HEK293T (cell line): ENCODE measurements around the gene SH3GLB2.
"Not testable (repeated sequence)": the region's sequence is repeated elsewhere in the genome, so short reads cannot be mapped to it uniquely, and the experiment has no call there.

ENCODE experiments used
- CTCF ChIA-PET: fragments of 350-600 bp; formaldehyde crosslinking; extraction: SDS; loops from one replicate; lab custom pipeline; 2021; ENCODE audit warnings: antibody characterized with exemption, inconsistent platforms; lab: Yijun Ruan, JAX
- POLR2A ChIA-PET: fragments of 350-600 bp; formaldehyde crosslinking; extraction: SDS; loops from one replicate; lab custom pipeline; 2020; ENCODE audit warnings: antibody characterized with exemption, inconsistent platforms; lab: Yijun Ruan, JAX
- DNase-seq: peaks from one replicate; pipeline ENCODE4 v3.0.0; 2012; ENCODE audit warnings: mixed read lengths; ENCODE audit errors: extremely low spot score
- ARNT ChIP-seq: fragments of 450-650 bp; IDR thresholded peaks from 2 replicates; pipeline ENCODE4 v1.6.1; 2017; ENCODE audit warnings: mild to moderate bottlenecking
- BHLHE40 ChIP-seq: fragments of 450-650 bp; IDR thresholded peaks from 2 replicates; pipeline ENCODE4 v1.6.1; 2016; ENCODE audit warnings: mild to moderate bottlenecking, moderate library complexity, borderline replicate concordance
- CTBP1 ChIP-seq: fragments of 450-650 bp; IDR thresholded peaks from 2 replicates; pipeline ENCODE4 v1.6.1; 2016; ENCODE audit warnings: borderline replicate concordance
- ELF4 ChIP-seq: fragments of 450-650 bp; IDR thresholded peaks from 2 replicates; pipeline ENCODE4 v1.6.1; 2017; ENCODE audit warnings: antibody characterized with exemption
- FOXA1 ChIP-seq: fragments of 450-650 bp; IDR thresholded peaks from 2 replicates; pipeline ENCODE4 v1.6.1; 2016; ENCODE audit warnings: mild to moderate bottlenecking
- FOXK2 ChIP-seq: fragments of 450-650 bp; IDR thresholded peaks from 2 replicates; pipeline ENCODE4 v1.6.1; 2016; ENCODE audit warnings: mild to moderate bottlenecking
- FOXM1 ChIP-seq: fragments of 450-650 bp; IDR thresholded peaks from 2 replicates; pipeline ENCODE4 v1.6.1; 2017; ENCODE audit warnings: mild to moderate bottlenecking, borderline replicate concordance
- HDGF ChIP-seq: fragments of 450-650 bp; IDR thresholded peaks from 2 replicates; pipeline ENCODE4 v1.6.1; 2017; ENCODE audit warnings: antibody characterized with exemption, borderline replicate concordance
- L3MBTL2 ChIP-seq: fragments of 450-650 bp; conservative IDR thresholded peaks from 2 replicates; pipeline ENCODE4 v1.6.1; 2016; ENCODE audit warnings: mild to moderate bottlenecking
- LEF1 ChIP-seq: fragments of 450-650 bp; IDR thresholded peaks from 2 replicates; pipeline ENCODE4 v1.6.1; 2017; ENCODE audit warnings: mild to moderate bottlenecking, borderline replicate concordance
- NFRKB ChIP-seq: fragments of 450-650 bp; IDR thresholded peaks from 2 replicates; pipeline ENCODE4 v1.6.1; 2016; ENCODE audit warnings: mild to moderate bottlenecking, moderate library complexity
- SP1 ChIP-seq: fragments of 450-650 bp; IDR thresholded peaks from 2 replicates; pipeline ENCODE4 v1.6.1; 2017
- SUZ12 ChIP-seq: fragments of 450-650 bp; IDR thresholded peaks from 2 replicates; pipeline ENCODE4 v1.6.1; 2016; ENCODE audit warnings: mild to moderate bottlenecking
- TARDBP ChIP-seq: fragments of 450-650 bp; IDR thresholded peaks from 2 replicates; pipeline ENCODE4 v1.6.1; 2016
- ZNF384 ChIP-seq: fragments of 450-650 bp; IDR thresholded peaks from 2 replicates; pipeline ENCODE4 v1.6.1; 2016
- TF ChIP-seq, protein P1 (sequence below): fragments of 450-650 bp; IDR thresholded peaks from 2 replicates; pipeline ENCODE4 v1.6.1; 2016

SH3GLB2 gene

DNA sequence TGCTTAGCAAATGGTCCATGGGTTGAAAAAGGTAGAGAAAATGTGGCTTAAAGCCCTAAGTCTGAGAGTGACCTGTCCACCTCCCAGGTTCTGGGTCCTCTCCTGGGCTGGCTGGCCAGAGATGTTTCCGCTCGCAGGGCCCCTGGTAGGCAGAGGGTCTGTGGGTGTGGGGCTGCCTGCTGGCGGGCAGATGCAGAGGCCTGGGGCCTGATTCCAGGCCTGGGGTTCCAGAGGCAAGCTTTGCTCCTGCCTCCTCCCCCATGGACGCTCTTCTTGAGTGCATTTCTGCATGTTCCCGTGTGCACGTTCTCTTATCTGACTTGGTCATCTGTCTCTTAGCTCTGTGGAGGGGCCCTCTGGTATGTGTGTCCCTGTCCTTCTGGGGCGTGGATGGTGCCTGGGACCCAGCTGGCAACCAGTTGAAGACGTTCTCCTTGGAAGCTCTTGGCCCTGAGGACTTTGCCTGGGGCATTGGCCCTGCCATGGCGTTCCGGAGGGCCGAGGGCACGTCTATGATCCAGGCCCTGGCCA, 12.0 kb upstream of the SH3GLB2 start:
- CTCF ChIA-PET: no interaction called here
- DNase-seq: no peak
- POLR2A ChIA-PET: no interaction called here
- TF ChIP-seq CTBP1: no peak
- TF ChIP-seq ARNT: no peak
- TF ChIP-seq ELF4: no peak
- no peak for TF ChIP-seq ZNF384
- TF ChIP-seq TARDBP: no peak
- TF ChIP-seq NFRKB: no peak
- TF ChIP-seq FOXK2: no peak
- TF ChIP-seq BHLHE40: no peak
- no peak for TF ChIP-seq SUZ12
- no peak for TF ChIP-seq L3MBTL2
- no peak for TF ChIP-seq LEF1
- no peak for TF ChIP-seq HDGF
- TF ChIP-seq FOXA1: no peak
- TF ChIP-seq, protein P1, sequence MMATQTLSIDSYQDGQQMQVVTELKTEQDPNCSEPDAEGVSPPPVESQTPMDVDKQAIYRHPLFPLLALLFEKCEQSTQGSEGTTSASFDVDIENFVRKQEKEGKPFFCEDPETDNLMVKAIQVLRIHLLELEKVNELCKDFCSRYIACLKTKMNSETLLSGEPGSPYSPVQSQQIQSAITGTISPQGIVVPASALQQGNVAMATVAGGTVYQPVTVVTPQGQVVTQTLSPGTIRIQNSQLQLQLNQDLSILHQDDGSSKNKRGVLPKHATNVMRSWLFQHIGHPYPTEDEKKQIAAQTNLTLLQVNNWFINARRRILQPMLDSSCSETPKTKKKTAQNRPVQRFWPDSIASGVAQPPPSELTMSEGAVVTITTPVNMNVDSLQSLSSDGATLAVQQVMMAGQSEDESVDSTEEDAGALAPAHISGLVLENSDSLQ: no peak
- TF ChIP-seq FOXM1: no peak
- TF ChIP-seq SP1: no peak

DNA sequence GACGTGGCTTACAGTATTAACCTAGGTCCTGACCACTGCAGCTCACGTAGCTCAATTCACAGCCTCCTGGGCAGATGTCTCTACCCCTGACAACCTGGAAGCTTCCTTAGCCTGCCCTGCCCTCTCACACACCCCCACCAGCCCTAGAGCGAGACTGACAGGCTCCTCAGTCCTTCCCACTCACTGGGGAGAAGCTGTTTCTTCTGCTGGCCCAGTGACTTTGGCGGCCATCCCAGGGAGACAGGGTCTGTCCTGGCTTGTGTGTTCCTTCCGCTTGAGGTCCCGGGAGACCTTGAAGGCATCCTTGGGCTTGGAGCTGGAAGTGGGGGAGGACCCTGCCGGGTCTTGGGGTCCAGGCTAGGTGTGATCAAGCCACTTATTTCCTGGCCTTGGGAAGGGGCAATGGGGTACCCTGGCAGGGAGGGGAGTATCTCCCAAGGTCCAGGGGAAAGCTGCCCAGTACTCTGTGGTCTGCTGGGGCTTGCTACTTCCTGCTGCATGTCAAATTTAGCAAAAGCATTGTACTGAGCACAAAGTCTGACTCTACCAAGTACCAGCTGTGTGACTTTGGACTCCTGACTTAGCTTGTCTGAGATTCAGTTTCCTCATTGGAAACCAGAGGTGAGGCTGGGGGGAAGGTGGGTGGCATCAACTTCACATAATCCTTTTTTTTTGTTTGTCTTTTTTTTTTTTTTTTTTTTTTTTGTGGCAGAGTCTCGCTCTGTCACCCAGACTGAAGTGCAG, 10.2 kb upstream of the SH3GLB2 start:
- ChIA-PET POLR2A (interaction anchor here (0.8 to 1.1 kb wide), 5 partner anchors 10 to 43 kb away, joined by 3 to 4 read pairs (median 3); partner anchors contain the start of genes DOLPP1 and SH3GLB2), CTCF (interaction anchor here (1.0 kb wide), 1 partner anchor 15 kb away, joined by 3 read pairs; no protein-coding TSS in a partner anchor)
- DNase-seq: no peak
- TF ChIP-seq, protein P1: no peak
- TF ChIP-seq HDGF (no peak), ARNT (no peak), NFRKB (no peak), TARDBP (no peak), L3MBTL2 (no peak), ELF4 (no peak), BHLHE40 (no peak), FOXM1 (no peak), SP1 (no peak), CTBP1 (no peak), ZNF384 (no peak), FOXA1 (no peak), LEF1 (no peak), FOXK2 (no peak), SUZ12 (no peak)

DNA sequence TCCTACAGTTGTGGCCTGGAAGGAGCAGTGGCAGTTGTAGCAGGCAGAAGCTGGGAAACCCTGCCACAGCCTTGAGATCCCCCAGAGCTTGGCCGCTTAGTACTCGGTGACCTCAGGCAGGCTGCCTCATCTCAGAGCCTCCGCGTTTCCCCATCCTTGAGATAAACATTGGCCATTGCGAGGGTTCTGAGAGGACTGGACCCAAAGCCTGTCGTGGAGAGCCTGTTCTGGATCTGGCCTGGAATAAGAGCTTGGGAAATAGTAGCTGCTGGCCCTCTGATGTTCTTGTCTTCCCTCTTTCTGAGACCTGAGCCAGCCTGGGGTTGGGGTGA, 9.6 kb upstream of the SH3GLB2 start:
- CTCF ChIA-PET: interaction anchor here (1.0 kb wide), 1 partner anchor 15 kb away, joined by 3 read pairs; no protein-coding TSS in a partner anchor
- TF ChIP-seq ELF4: no peak
- DNase-seq: no peak
- POLR2A ChIA-PET: interaction anchor here (0.8 to 1.1 kb wide), 4 partner anchors 9 to 44 kb away, joined by 3 to 4 read pairs (median 4); partner anchors contain the start of genes DOLPP1 and SH3GLB2

DNA sequence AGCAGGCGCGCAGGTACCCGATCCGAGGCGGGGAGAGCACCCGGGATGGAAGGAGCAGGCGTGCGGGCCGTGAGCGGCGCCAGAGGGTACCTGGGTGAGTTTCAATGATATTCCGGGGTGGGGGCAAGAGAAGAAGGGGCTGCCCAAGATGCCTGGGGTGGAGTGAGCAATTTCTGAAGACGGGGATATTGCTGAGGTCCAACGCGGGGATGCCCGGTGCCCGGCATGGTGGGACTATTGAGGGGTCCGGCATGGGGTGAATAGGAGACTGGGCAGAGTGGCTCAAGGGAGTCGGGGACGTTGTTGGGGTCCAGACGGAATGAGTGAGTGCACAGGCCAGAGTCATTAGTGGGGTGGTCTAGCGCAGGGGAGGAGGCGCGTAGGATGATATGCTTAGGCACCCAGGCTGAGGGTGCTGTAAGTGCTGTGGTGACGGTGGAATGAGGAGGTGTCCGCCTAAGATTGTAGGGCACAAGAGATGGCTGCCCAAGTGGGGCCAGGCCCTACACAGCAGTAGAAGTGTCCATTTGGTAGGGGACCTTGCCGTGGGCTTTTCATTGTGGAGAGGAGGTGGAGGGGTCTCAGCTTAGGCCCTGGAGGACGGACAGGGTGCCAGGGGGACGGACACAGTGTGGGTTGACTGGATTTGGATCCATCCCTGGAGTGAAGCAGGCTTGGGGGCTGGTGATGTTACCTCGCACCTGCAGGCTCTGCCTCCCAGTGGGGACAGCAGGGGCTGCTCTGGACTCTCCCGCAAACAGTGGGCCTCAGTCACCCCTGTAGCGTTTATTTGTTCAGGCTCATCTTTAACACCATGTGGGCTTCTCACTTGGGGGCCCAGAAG, 9.0 kb upstream of the SH3GLB2 start:
- ChIA-PET POLR2A (interaction anchor here (0.6 to 1.4 kb wide), 12 partner anchors 9 to 591 kb away, joined by 3 to 10 read pairs (median 3); partner anchors contain the start of genes DOLPP1, ENDOG and SH3GLB2), CTCF (interaction anchor here (1.0 kb wide), 2 partner anchors 8 to 14 kb away, joined by 3 read pairs; no protein-coding TSS in a partner anchor)
- TF ChIP-seq ELF4 (no peak), L3MBTL2 (no peak)
- DNase-seq: no peak

DNA sequence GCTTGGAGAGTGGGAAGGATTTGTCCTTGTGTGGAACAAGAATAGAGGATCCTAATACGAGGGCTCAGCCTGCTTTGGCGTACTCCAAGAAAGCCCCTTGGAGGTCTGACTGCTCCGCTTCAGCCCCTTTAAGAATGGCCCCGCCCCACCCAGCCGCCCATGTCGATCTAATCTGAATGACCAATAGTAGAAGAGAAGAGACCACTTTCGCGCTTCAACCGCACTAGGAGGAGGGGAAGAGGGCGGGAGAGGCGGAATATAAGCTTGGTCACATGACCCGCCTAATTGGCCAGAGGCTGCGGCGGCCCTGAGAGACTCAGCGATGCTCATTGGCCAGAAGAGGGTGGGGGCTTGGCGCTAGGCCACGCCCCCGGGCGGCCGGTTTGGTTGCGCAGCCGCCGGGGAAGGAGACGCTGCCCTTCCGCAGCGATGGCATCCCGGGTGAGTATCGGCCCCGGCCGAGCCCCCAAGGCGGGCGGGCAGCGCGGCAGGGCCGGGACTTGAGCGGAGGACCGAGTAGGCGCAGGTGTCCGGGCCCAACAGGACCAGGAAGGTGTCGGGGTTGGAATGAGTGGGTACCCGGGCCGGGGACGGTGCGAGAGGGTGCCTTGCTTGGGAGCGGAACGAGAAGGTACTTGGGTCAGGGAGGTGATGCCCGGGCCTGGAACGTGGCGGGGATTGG, 8.3 kb upstream of the SH3GLB2 start, which contains the start of gene MIGA2:
TSS of gene MIGA2 (plus strand) at position 386 of the 682 bp plus-strand sequence. CDS start 3,969 bp downstream, outside the sequence.
- DNase-seq: peak; percentile 97
- ChIA-PET CTCF (interaction anchor here (1.0 kb wide), 1 partner anchor 9 kb away, joined by 3 read pairs; no protein-coding TSS in a partner anchor), POLR2A (interaction anchor here (0.6 to 1.4 kb wide), 14 partner anchors 9 to 591 kb away, joined by 3 to 10 read pairs (median 3); partner anchors contain the start of genes DOLPP1, ENDOG and SH3GLB2)
- TF ChIP-seq ZNF384 (no peak), NFRKB (no peak)
- TF ChIP-seq, protein P1: peak; percentile 97

DNA sequence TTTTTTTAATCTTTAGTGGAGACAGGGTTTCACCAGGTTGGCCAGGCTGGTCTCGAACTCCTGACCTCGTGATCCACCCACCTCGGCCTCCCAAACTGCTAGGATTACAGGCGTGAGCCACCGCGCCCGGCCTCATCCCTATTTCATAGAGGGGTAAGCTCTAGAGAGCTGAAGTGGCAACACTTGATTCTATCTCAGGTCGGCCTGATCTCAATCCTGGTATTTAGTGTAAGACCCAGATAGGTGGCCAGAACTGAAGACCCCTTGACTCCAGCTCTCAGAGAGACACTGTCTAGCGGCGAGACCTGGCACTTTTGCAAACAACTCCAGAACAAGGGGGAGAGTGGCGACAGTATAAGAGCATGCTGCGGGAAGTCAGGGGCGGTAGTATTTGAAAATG, 7.7 kb upstream of the SH3GLB2 start:
- CTCF ChIA-PET: interaction anchor here (1.0 kb wide), 1 partner anchor 9 kb away, joined by 3 read pairs; no protein-coding TSS in a partner anchor
- not testable (repeated sequence) for DNase-seq
- POLR2A ChIA-PET: interaction anchor here (0.6 to 1.4 kb wide), 13 partner anchors 8 to 592 kb away, joined by 3 to 10 read pairs (median 3); partner anchors contain the start of genes DOLPP1, ENDOG and SH3GLB2
